Measurements from ENCODE around the gene RHOU.

DNA sequence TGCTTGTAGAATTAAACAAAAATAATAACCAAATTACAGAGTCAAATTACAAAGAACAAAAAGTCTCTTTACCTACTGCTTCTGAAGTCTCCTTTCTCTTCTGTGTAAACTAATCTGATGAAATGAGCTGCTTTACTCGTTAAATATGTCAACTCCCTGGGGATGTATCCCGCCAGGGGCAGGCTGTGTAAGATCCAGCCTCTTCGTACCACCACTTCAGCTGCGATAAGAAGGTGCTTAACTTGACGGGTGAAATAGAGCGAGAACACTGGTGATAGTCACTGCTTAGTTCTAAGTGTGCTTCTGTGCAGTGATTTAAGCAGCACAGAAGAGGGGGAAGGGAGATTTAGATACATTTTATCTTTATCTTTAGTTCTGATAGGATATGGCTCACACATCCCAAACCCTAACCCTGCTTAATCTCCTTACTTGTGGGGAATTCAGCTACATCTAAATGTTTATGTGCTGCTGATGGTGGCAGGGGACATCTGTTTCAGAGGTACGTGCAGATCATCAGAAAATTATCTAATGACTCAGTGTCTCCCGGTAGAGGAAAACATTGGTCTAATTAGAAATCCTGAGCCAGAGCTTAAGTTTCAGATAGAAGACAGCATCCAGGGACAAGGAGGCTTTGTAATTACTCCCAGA lies 46.0 kb downstream of the RHOU start:
- TF ChIP-seq, protein P1, sequence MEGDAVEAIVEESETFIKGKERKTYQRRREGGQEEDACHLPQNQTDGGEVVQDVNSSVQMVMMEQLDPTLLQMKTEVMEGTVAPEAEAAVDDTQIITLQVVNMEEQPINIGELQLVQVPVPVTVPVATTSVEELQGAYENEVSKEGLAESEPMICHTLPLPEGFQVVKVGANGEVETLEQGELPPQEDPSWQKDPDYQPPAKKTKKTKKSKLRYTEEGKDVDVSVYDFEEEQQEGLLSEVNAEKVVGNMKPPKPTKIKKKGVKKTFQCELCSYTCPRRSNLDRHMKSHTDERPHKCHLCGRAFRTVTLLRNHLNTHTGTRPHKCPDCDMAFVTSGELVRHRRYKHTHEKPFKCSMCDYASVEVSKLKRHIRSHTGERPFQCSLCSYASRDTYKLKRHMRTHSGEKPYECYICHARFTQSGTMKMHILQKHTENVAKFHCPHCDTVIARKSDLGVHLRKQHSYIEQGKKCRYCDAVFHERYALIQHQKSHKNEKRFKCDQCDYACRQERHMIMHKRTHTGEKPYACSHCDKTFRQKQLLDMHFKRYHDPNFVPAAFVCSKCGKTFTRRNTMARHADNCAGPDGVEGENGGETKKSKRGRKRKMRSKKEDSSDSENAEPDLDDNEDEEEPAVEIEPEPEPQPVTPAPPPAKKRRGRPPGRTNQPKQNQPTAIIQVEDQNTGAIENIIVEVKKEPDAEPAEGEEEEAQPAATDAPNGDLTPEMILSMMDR (IDR thresholded peaks at IDR 0.05; ENCODE audit: insufficient read depth, low read depth, low read length): no peak
- no peak for TF ChIP-seq EZH2 (IDR thresholded peaks at IDR 0.05; ENCODE audit: insufficient read depth, low read length)

Measured in astrocyte (in vitro differentiated cells and primary cell).